ENCODE results near the gene SPTLC3.

DNA sequence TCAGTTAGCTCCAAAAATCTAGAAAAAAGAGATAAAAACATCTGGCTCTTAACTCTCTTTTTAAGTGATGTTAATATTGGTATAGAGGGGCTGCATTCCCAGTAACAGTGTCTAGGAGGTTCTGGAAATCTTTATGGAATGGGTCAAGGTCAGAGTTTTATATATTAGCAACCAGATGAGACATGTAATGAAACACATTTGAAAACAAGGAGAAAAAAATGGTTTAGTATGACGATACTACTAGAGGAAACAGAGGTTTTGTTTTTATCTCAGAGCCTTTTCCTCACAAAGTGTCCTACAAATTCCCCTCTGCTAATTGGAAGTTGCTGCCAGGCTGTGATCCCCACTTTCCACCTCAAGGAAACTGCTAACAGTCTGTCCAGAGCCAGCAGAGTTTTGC is 111.7 kb downstream of the SPTLC3 start:
- TF ChIP-seq, protein P1, sequence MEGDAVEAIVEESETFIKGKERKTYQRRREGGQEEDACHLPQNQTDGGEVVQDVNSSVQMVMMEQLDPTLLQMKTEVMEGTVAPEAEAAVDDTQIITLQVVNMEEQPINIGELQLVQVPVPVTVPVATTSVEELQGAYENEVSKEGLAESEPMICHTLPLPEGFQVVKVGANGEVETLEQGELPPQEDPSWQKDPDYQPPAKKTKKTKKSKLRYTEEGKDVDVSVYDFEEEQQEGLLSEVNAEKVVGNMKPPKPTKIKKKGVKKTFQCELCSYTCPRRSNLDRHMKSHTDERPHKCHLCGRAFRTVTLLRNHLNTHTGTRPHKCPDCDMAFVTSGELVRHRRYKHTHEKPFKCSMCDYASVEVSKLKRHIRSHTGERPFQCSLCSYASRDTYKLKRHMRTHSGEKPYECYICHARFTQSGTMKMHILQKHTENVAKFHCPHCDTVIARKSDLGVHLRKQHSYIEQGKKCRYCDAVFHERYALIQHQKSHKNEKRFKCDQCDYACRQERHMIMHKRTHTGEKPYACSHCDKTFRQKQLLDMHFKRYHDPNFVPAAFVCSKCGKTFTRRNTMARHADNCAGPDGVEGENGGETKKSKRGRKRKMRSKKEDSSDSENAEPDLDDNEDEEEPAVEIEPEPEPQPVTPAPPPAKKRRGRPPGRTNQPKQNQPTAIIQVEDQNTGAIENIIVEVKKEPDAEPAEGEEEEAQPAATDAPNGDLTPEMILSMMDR (IDR thresholded peaks at IDR 0.05), result no peak
- no peak for TF ChIP-seq POLR2A (IDR thresholded peaks at IDR 0.05)
